HG03457 (cell line): ENCODE data around the gene EMC10.
"Not testable (repeated sequence)": the region's sequence is repeated elsewhere in the genome, so short reads cannot be mapped to it uniquely, and the experiment has no call there.

ENCODE experiments used
- ATAC-seq: cut with Tn5 transposase; IDR thresholded peaks from one replicate; pipeline ENCODE4 v1.9.1; 2021; ENCODE audit warnings: moderate number of reproducible peaks; ENCODE audit not compliant: unreplicated experiment

The EMC10 gene

DNA sequence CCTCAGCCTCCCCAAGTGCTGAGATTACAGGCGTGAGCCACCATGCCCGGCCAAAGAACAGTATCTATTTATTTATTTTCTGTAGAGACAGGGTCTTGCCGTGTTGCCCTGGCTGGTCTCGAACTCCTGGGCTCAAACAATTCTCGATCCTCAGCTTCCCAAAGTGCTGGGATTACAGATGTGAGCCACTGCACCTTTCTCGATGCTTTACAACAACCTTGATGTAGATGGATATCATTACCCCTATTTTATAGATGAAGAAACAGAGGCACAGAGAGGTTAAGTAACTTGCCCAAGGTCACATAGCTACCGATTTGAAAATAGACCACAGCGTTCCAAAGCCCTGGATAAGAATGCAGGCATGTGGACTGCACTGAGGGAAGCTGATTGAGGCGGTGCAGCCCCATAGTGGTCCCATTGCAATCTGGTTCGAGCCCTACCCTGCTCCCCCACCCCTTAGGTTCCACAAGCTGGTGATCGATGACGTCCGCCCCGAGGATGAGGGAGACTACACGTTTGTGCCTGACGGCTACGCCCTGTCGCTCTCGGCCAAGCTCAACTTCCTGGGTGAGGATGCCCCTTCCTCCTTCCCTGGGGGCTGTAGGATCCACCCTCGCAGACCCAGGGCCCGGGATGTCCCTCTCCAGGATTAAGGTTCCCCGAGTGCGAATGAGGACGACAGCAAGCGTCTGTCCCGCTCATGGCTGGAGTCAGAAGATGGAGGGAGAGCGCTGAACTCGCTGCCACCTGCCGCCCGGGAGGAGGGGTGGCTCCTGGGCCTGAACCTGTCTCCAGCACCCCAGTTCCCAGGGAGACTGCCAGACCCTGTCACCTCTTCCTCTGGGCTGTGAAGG, 25.7 kb upstream of the EMC10 start:
- no peak for ATAC-seq

DNA sequence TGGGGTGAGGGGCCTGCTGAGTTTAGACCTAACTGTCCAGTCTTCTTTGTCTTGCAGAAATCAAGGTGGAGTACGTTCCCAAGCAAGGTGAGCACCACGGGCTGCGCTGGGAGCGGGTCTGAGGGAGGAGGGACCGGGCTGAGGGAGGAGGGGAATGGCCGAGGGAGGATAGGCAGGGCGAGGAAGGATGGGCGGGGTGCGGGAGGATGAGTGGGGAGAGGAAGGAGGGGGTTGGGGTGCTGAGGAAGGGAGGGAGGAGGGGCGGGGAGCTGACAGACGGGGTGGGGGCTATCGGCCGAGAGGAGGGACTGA, 25.1 kb upstream of the EMC10 start:
- ATAC-seq, result no peak

DNA sequence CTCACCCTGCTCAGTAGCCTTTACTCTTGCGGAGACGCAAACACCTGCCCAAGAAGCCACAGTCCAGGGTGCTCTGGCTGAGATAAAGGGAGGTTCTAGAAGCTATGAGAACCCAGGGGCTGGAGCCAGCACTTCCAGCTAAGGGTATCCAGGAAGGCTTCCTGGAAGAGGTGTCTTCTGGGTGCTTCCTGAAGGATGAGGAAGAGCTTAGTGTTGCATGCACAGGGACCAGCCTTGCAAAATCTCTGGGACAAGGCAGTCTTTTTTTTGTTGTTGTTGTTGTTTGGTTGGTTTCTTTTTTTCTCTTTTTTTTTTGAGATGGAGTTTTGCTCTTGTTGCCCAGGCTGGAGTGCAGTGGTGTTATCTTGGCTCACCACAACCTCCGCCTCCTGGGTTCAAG, 23.1 kb upstream of the EMC10 start:
- ATAC-seq, result no peak

DNA sequence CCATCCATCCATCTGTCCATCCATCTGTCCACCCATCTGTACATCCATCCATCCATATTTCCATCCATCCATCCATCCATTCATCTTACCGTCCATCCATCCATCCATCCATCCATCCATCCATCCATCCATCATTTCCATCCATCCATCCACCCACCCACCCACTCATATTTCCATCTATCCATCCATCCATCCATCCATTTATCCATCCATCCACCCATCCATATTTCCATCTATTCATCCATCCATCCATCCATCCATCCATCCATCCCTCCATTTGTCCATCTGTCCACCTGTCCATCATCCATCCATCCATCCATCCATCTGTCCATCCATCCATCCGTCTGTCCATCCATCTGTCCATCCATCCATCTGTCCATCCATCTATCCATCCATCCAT, 20.3 kb upstream of the EMC10 start:
- ATAC-seq, result no peak

DNA sequence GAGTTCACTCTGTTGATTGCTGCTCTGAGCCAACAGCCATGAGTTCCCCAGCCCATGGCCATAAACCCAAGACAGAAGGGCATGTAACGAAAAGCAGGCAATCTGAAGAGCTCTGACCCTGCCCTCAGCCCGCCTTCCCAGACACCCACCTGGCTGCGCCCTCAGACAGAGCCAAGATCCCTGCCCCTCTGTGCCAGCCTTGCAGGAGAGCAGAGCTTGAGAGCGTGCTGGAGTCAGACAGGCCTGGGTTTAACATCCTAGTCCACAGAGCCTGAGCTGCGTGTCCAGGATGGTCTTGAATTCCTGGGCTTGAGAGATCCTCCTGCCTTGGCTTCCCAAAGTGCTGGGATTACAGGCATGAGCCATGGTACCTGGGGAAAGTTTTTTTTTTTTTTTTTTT, 19.0 kb upstream of the EMC10 start:
- ATAC-seq, result no peak

DNA sequence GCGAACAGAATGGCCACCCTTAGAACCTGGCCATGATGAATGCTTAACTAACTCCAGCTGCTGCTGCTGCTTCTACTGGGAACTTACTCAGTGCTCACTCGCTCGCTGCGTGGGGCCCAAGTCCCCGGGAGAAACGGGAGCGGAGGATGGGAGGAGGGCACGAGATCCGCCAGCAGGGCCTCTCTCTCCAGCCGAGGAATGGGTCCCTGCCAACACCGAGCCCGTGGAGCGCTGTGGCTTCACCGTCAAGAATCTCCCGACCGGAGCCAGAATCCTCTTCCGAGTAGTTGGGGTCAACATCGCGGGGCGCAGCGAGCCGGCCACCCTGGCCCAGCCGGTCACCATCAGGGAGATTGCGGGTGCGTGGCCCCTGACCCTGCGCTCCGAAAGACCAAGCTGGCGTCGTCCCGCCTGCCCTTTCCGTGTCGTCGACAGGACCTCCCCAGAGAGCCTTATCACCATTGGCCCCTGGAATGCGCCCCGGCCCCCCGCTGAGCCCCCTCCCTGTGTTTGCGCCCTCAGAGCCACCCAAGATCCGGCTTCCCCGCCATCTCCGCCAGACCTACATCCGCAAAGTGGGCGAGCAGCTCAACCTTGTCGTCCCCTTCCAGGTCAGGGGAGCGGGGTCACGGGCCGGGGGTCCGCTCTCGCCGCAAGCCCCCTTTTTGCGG, 17.8 kb upstream of the EMC10 start:
- ATAC-seq, result no peak

DNA sequence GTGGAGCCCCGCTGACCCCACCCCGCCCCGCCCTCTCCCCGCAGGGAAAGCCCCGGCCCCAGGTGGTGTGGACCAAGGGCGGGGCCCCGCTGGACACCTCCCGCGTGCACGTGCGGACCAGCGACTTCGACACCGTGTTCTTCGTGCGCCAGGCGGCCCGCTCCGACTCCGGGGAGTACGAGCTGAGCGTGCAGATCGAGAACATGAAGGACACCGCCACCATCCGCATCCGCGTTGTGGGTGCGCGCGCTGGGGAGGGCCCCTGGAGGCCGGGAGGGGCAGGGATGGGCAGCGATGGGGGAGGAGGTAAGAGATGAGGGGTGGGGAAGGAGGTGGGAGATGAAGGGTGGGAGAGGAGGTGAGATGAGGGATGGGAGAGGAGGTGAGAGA, 17.2 kb upstream of the EMC10 start:
- no peak for ATAC-seq

DNA sequence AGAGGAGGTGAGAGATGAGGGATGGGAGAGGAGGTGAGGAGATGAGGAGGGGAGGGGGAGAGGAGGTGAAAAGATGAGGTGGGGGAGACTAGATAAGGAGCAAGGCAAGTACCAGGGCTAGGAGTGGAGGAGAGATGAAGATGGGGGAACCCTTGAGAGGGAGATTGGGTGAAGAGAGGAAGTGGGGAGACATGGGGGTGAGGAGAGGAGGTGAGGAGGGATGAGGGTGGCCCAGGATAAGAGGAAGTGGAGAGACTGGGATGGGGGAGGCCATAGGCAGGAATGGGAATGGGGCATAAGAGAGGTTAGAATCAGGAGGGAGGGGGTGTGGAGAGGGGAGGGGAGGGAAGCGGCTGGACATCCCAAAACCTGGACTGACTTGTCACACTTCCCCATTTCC, 16.7 kb upstream of the EMC10 start:
- ATAC-seq, result no peak

DNA sequence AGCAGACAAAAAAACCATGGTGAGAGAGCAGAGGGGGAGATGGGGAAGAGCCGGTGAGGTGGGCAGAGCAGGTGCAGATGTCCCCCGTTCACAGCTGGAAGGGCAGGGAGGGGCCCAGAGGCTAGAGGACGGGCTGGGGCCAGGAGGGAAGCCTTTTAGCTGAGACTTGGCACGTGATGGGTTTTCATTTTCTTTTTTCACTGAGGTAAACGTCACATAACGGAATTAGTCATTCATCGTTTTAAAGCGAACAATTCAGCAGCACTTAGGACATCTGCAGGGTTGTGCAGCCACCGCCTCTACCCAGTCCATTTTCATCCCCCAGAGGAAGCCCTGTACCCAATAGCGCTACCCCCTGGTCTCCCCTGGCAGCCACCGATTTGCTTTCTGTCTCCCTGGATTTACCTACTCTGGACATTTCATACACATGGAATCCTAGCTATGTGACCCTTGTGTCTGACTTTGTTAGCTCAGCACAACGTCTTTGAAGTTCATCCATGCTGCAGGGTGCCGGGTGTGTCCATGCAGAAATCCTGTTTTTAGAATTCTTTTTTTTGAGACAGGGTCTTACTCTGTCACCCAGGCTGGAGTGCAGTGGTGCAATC, 16.0 kb upstream of the EMC10 start:
- ATAC-seq, result peak; percentile 44

DNA sequence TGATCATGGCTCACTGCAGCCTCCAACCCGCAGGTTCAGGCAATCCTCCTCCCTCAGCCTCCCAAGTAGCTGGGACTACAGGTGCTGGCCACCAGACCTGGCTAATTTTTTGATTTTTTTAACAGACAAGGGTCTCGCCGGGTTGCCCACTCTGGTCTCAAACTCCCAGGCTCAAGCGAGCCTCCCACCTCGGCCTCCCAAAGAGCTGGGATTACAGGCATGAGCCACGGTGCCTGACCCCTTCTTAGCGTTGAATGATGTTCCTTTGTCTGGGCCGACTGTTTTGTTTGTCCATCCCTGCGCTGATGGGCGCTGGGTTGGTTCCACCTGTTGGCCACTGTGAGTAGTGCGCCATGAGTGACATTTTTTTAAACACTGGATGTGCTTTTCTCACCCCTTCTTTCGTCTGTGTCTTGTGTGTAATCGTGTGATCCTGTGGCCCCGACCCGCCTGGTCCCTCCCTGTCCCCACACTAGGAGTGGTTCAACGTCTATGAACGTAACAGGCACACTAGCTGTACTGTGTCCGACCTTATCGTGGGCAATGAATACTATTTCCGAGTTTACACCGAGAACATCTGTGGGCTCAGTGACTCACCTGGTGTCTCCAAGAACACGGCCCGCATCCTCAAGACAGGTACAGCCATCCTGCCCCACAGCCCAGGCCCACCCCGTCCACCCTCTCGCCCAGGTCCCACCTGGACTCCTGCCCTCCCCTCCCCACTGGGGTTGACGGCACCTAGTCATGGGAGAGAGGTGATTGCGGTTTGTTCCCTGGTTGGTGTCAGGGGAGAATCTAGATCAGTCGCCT, 15.0 kb upstream of the EMC10 start:
- no peak for ATAC-seq

DNA sequence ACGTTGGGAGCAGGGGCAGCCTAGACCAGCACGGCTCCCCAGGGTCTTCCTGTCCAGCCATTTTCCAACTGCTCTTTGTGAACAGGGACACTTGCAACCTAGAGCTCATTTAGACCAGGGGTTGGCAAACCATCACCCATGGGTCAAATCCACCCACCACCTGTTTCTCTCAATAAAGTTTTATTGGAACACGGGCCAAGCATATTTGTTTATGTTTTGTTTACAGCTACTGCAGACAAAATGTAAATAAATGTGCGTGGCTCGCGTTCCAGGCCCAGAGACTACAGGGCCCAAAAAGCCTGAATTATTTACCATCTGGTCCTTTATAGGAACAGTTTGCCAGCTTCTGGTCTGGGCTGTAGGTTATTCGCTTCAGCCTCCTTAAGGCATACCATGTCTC, 13.3 kb upstream of the EMC10 start:
- ATAC-seq, result no peak

DNA sequence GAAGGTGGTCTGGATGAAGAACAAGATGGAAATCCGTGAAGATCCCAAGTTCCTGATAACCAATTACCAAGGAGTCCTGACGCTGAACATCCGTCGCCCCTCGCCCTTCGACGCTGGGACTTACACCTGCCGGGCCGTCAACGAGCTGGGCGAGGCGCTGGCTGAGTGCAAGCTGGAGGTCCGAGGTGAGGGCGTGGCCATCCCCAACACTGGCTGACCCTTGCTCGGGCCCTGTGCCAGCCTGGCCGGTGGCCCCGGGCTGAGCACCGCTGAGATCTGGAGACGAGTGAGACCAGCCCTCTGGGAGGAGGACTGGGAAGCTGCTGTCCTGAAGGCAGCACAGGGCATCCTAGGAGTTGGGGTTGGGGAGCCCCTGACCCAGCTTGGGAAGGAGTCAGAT, 12.0 kb upstream of the EMC10 start:
- ATAC-seq, result no peak

DNA sequence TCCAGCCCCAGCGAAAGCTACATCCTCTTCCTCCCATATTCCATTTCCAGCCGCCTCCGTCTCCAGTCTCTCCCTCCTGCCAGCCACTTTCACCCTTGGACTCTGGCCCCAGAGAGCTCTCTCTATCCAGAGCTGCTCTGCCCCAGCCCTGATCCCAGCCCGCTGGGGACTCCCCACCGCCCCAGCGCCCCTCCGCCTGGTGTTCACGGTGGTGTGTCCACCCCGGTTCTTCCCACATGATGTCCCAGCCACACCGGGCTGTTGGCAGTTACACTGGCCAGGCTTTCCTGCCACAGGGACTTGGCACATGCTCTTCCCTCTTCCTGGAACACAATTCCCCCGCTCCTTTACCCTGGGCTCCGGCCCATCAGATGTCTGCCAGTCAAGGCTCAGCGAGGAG, 11.3 kb upstream of the EMC10 start:
- no peak for ATAC-seq

DNA sequence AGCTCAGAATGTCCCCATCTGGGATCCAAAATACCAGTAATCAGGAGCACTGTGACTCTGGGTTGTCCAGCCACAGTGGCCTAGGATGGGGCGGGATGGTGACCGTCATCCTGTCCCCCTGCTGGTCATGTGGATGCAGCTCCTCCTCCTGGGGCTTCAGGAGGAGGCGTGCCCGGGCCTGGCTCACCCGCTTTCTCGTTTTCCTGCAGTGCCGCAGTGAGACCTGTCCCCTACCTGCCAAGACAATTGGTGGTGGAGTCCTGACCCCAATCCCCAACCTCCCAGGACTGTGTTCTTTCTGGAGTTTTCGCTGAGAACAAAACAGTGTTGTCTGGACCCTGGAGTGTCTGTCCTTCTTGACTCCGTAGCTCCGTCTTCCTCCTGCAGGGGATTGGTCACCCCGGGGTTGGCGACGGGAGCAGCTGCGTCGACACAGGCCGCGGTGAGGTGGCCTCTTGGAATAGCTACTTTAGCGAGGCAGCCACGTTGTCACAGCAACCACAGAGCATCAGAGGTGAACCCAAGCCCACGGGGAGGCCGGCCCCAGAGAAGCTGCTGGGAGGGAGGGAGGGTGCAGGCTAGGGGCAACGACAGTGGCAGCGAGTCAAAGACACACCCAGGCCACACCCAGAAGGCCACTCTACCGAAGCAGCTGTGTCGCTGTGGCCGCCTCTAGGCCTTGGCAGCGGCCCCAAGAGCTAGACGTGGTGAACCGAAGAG, 10.2 kb upstream of the EMC10 start:
- ATAC-seq, result no peak

DNA sequence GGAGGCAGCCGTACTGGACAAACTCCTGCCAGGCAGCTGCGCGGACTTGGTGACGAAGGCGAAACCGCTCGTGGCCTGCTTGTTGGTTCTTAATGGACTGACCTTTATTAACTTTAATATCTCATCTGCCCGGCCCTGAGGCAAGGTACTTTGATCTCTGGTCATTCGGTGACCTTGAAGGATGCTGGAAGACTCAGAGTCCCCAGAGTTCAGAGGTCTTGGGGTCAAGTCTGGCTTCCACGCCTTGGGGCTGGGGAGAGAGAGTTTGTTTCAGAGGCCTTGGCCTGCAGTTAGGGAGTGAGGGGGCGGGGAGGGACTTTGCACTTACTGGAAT, 9.6 kb upstream of the EMC10 start:
- ATAC-seq, result no peak

DNA sequence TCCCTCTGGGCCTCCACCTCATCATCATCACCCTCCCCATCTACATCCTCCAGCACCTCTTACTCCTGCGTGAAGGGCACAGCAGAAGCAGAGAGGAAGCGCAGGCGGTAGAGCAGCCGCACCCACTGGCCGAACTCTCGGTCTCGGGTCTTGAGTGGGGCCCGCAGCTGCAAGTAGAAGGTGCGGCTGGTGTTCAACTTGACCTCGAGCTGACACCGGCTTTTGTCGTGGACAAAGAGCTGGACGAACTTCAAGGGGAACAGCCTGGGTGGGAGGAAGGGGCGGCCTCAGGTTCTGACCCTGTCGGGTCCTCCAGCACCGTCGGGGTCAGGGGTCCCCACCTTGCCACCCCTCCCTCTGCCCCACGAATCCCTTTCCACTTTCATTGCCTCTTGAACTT, 8.7 kb upstream of the EMC10 start:
- no peak for ATAC-seq

DNA sequence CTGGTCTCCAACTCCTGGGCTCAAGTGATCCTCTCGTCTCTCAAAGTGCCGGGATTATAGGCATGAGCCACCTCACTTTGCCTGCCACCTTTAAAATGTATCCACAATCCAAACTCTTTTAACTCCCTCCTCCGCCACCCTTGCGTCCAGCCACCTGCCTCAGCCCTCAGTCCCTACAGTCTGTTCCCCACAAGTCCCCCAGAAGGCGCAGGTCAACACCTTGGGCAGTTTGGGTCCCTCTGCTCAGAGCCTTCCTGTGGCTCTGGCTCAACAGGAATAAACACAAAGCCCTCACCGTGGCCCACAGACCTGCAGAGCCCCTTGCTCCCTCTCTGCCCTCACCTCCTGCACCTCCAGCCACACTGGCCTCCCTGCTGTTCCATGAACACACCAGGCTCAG, 7.5 kb upstream of the EMC10 start:
- no peak for ATAC-seq

DNA sequence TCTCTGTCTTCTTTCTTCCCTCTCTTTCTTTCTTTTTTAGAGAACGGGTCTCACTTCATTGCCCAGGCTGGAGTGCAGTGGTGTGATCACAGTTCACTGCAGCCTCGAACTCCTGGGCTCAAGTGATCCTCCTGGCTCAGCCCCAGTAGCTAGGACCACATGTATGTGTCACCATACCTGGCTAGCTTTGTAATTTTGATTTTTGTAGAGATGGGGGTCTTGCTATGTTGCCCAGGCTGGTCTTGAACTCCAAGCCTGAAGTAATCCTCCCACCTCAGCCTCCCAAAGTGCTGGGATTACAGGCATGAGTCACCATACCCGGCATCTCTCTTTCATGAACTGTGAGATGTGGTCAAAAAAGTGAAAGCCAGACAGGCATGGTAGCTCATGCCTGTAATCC, 3.0 kb upstream of the EMC10 start:
- not testable (repeated sequence) for ATAC-seq

DNA sequence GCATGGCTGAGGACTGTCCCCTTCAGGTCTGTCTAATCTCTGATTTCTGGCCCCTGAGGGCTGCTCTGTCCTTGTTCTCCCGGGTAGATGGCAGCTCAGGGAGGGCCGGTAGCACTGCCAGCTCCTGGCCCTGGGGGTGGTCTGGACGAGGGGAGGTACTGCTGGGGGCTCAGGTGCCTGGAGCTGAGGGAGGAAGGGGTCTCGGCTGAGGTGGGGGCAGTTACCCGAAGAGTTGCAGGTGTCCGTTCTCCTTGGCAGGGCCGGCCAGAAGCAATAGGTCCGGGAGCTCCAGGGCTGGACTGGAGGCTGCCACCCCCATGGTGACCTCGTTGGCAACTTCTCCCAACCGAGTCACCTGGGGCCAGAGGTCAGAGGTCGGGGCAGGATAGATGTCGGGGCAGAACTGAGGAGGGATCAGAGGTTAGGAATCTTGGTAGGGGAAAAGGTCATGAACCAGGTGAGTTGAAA, 1.2 kb upstream of the EMC10 start:
- no peak for ATAC-seq

DNA sequence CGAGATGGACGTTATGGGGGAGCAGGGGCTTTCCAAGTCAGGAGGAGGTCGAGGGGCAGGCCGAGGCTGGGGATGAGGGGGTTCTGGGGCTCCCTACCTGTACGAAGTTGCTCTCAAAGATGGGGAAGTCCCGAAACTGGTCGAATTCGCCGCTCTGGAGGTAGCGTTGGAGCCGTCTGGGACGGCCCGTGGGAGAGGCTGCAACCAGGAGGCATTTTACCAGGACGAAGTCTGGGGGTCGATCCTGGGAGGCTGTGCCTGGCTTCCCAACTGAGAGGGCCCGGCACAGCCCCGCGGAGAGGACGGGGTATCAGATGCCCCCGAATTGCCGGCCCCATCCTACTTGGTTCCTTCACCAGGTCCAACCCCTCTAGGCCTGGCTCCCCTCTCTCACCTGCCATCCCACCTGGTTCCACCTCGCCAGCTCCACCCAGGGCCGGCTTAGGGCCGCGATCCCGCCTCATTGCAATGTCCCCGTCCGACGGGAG, 527 bp upstream of the EMC10 start:
- no peak for ATAC-seq

DNA sequence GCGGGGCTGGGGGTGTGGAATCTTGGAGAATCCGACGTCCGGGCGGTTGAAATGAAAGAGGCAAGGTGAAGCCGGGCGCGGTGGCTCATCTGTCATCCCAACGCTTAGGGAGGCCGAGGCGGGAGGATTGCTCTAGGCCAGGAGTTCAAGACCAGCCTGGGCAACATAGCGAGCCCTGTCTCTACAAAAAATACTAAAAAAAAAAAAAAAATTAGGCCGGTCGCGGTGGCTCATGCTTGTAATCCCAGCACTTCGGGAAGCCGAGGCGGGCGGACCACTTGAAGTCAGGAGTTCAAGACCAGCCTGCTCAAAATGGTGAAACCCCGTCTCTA, 566 bp downstream of the EMC10 start:
- no peak for ATAC-seq
